ELF-1 (cell line): ENCODE measurements around the gene BCL7B.
"Not testable (repeated sequence)": the region's sequence is repeated elsewhere in the genome, so short reads cannot be mapped to it uniquely, and the experiment has no call there.

Experiments
- DNase-seq: peaks from one replicate; pipeline ENCODE4 v3.0.0-alpha.2; 2016; ENCODE audit warnings: low read depth, low spot score

BCL7B gene

DNA sequence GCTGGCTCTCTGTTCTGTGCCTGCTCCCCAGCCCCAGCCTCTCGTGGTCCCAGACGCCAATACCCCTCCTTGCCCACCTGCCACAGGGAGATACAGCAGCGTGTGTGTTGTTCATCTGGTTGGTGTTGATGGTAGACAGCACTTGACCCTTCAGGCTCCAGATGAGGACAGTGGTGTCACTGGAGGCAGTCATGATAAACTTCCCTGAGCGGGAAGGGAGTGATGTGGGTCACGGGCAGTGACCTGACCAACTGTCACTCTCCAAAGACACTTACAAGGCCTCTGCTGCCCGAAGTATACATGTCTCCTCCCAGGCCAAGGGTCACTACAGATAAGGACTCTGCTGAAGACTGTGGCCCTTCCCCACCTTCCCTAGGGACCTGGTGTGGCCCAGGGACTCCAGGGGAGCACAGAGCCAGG is 15.3 kb upstream of the BCL7B start:
- no peak for DNase-seq

GRCh38 chr7:73570977-73571376 is 13.5 kb upstream of the BCL7B start:
- DNase-seq = no peak

DNA sequence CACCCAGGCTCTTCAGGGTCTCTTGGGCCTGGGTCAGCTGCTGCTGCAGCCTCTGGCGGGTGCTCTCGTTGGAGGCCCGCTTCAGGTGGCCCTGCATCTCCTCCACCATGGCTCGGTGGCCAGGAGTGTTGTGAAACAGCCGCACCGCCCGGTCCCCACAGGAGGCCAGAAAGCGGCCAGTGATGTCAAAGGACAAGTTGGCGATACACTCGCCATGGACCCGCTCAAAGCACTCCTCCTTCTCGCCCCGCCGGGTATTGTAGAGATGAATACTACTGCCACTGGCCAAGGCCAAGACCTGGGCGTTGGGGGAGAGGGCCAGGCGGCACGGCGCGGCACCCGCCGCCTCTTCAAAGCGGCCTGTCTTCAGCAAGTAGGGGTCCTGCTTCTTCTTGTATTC is 13.0 kb upstream of the BCL7B start:
- no peak for DNase-seq

DNA sequence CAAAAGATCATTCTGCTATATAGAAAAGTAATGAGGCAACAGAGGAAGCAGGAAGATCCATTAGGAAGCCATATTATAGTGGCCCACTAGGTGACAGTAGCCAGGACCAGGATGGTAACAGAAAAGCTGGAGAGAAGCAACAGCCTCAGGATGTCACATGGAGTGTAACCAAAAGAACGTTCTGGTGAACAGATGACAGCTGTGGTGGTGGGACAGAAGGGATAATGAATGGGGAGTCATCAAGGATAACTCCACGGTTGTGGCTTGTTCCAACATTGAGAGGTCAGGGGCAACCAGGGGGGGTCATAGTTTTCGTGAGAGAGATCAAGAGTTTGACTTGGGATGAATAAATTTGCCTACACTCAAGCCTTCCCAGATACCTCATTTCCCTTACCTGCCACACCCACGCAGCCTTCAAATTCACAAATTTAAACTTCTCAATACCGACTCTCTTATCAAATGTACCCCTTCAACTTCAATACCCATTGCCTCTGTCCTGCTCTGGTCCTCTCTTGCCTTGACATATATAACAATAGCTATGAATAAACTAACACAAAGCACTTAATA is 11.6 kb upstream of the BCL7B start:
- no peak for DNase-seq

DNA sequence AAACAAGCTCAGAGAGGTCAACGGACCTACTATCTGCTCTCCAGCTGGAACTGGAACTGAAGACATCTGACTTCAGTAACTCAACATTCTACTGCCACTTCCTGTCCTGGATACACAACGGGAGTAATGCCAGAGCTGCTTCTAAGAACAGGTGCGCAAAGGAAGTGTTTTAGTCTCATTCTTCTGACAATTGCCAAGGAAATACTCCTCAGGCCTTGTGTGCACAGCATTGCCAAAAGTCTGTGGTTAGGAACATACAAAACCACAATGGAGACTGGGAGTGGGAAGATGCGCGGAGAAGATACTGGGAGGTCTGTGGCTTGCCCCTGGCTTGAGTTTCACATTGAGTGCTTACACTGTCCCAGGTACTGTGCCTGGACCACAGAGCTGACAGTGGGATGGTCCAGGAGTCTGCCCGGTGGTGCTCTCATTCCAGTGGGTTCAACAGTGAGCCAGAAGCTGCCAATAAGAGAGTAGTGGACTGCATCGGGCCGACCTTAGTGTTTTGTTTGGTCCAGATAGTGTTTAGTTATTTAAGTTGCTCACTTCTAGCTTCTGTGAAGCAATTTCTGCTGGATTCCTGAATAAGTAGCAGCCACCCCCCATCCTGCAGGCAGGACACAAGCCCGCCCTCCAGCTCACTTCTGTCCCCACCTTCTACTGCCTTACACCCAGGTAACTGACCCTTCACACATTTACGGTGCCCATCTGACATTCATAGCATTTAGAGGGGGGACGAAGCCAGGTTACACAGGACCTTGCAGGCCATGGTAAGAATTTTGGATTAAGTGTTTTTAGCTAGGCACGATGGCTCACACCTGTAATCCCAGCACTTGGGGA is 10.6 kb upstream of the BCL7B start:
- no peak for DNase-seq

DNA sequence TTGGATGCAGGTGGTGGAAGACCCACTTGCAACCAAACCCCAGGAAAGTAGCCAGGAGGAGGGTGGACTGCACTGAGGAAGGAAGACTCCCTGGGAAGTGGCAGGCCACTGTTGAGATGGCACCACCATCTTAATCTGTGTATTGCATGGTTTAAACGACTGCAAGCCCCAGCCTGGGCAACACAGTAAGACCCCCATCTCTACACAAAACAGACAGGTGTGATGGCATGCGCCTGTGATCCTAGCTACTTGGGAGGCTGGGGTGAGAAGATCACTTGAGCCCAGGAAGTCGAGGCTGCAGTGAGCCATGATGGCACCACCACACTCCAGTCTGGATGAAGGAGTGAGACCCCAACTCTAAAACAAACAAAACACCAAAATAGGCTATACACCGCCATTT is 9.7 kb upstream of the BCL7B start:
- no peak for DNase-seq

DNA sequence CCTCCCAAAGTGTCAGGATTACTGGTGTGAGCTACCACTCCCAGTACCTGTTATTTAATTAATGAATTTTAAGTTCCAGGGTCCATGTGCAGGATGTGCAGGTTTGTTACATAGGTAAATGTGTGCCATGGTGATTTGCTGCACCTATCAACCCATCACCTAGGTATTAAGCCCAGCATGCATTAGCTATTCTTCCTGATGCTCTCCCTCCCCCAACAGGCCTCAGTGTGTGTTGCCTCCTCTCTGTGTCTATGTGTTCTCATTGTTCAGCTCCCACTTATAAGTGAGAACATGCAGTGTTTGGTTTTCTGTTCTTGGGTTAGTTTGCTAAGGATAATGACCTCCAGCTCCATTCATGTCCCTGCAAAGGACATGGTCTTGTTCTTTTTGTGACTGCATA is 8.9 kb upstream of the BCL7B start:
- DNase-seq = not testable (repeated sequence)

GRCh38 chr7:73565675-73566340 is 8.3 kb upstream of the BCL7B start:
- no peak for DNase-seq

GRCh38 chr7:73560109-73560835 is 2.8 kb upstream of the BCL7B start:
- DNase-seq = no peak

DNA sequence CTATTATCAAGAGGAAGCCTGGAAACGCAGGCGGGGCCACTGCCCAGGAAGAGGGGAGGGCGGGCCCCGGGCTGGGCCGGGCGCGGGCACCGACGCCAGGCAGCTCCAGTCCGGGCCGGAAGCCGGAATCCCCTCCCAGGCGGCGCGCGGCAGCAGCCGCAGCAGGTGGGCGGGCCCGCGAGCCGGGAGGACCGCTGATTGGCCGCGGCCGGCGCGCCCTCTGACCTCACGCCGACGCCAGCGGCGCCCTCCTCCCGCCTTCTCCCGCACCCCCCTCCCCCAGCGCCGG is 438 bp downstream of the BCL7B start:
- peak; percentile 96 for DNase-seq

DNA sequence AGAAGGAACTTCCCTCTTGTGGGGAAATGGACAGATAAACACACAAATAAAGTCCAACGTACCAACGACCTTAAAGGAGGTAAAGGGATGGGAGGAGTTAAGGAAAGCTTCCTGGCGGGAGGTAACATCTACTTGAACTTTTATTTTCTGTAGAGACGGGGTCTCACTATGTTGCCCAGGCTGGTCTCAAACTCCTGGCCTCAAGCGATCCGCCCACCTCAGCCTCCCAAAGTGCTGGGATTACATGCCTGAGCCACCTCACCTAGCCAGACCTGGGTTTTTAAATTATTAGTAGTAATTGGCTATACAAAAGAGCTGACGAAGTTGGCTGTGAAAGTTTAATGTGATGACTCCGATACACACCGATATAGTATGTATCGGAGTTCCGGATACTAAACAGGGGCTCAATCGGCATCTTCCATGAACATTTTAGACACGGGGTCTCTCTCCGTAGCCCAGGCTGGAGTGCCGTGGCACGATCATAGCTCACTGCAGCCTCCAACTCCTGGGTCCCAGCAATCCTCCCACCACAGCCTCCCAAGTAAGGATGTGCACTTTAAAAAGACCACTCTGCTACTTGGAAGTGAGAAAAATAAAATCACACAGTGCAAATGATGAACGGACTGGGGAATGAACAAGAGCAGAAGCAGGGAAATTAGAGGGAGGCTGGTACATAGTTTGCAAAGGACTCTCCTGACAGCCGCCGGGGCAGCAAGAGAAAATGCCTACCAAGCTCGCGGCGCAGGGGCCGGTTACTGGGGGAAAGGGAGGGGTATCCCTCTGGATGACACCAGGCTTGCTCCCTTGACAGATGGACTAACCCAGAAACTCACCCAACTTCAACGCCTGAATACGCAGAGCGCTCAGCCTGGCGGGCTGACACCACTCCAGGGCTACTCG is 1.0 kb downstream of the BCL7B start:
- no peak for DNase-seq

GRCh38 chr7:73555411-73555982 is 2.0 kb downstream of the BCL7B start:
- no peak for DNase-seq

GRCh38 chr7:73550093-73550492 is 7.4 kb downstream of the BCL7B start:
- DNase-seq = not testable (repeated sequence)

DNA sequence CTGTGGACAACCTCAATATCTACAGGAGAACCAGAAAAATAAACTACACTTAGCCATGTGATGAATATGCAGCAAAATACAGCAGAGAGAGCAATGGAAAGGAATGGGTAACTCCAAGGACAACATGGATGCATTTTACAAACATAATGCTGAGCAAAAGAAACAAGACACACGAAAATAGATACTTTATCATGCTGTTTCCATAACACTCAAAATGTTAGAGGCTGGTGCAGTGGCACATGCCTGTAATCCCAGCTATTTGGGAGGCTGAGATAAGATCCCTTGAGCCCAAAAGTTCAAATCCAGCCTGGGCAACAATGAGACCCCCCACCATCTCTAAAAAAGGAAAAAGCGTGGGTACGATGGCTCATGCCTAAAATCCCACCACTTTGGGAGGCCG is 8.3 kb downstream of the BCL7B start:
- DNase-seq = no peak

DNA sequence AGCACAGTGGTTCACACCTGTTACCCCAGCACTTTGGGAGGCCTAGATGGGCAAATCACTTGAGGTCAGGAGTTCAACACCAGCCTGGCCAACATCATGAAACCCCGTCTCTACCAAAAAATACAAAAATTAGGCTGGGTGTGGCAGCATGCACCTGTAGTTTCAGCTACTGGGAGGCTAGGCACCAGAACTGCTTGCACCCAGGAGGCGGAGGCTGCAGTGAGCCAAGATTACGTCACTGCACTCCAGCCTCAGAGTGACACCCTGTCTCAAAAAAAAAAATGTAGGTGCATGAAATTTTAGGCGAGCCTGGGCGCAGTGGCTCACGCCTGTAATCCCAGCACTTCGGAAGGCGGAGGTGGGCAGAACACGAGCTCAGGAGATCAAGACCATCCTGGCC is 9.6 kb downstream of the BCL7B start:
- DNase-seq = no peak

GRCh38 chr7:73544678-73545077 is 12.8 kb downstream of the BCL7B start:
- DNase-seq = no peak

GRCh38 chr7:73541722-73542121 is 15.8 kb downstream of the BCL7B start:
- no peak for DNase-seq

DNA sequence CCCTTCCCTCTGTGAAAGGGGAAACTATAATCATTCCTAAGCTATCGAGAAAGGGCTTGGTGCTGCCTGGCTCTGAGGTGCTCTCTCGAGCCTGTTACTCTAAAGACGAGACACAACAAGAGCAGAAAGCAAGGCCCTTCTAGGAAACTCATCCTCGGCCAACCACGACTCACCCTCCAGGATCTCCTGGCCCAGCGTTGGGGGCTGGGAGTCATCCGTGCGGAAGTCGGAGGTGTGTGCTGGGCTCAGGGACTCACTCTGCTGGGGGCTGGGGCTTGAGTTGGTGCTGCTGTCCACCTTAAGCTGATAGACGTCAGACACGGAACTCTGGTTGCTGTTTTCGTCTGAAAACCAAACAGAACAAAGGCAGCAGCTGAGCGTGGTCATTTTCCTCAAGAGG is 17.8 kb downstream of the BCL7B start:
- no peak for DNase-seq

DNA sequence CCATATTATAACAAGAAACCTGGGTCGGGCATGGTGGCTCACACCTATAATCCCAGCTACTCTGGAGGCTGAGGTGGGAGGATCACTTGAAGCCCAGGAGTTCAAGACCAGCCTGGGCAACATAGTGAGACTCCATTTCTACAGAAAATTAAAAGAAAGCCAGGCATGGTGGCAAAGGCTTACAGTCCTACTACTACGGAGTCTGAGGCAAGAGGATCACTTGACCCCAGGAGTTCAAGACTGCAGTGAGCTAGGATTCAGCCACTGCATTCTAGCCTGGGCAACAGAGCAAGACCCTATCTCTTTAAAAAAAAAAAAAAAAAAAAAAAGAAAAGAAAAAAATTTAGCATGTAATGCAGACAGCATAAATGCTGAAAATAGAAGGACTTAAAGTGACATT is 19.0 kb downstream of the BCL7B start:
- DNase-seq = not testable (repeated sequence)

GRCh38 chr7:73537051-73537450 is 20.4 kb downstream of the BCL7B start:
- no peak for DNase-seq

DNA sequence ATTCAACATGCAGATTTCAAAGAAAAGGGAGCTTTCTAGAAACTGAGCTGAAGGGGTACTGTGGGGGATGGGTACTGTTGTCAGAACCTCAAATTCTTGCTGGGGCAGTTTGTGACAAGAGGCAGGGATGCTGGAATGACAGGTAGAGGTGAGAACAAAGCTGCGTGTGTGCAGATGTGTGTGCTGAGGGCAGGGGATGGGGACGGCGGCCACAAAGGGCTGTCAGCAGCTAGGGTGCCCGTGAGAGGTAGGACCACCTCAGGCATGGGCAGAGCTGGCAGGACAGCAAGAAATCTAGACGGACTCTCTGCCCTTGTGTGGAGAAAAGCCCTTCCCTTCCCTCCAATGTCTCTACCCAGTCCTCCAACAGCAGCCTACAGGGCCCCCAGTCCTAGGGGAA is 21.0 kb downstream of the BCL7B start:
- DNase-seq = no peak
